CD8-positive, alpha-beta memory T cell (primary cell): ENCODE data around the gene SIGMAR1. TPM values are rescaled to one million over a fixed set of nuclear protein-coding genes. Genes with fewer than 3 reads are reported as not detected.
"Not testable (repeated sequence)": the region's sequence is repeated elsewhere in the genome, so short reads cannot be mapped to it uniquely, and the experiment has no call there.

Experiments used
- CTCF ChIA-PET: fragments of 350-600 bp; sonication (Branson Sonifier 250); formaldehyde crosslinking; loops from one replicate; lab custom pipeline; 2021; ENCODE audit warnings: antibody characterized with exemption; lab: Charles Lee
- POLR2A ChIA-PET: fragments of 350-600 bp; sonication (Branson Sonifier 250); formaldehyde crosslinking; loops from one replicate; lab custom pipeline; 2021; ENCODE audit warnings: antibody characterized with exemption; lab: Charles Lee
- DNase-seq, 5 donors: peaks; one replicate each; pipeline versions ENCODE4 v3.0.0 to v3.0.0-alpha.2; 2020 to 2022; ENCODE audit warnings: mixed read lengths in 1 of 5
- H3K27ac ChIP-seq: one replicate; pipeline ENCODE4 v1.7.0; 2013; ENCODE audit warnings: low read depth, mild to moderate bottlenecking, low read length, moderate library complexity
- H3K27me3 ChIP-seq: 2 replicates; pipeline ENCODE4 v1.7.0; 2013; ENCODE audit warnings: low read length, mild to moderate bottlenecking; ENCODE audit not compliant: insufficient read depth, poor library complexity, severe bottlenecking
- H3K36me3 ChIP-seq: 2 replicates; pipeline ENCODE4 v1.7.0; 2013; ENCODE audit warnings: mild to moderate bottlenecking, low read length, moderate library complexity; ENCODE audit not compliant: insufficient read depth
- H3K4me1 ChIP-seq: 2 replicates; pipeline ENCODE4 v1.7.0; 2013; ENCODE audit warnings: mild to moderate bottlenecking, low read length, moderate library complexity; ENCODE audit not compliant: insufficient read depth
- H3K4me3 ChIP-seq: 2 replicates; pipeline ENCODE4 v1.7.0; 2013; ENCODE audit warnings: mild to moderate bottlenecking, low read length
- H3K9me3 ChIP-seq: 2 replicates; pipeline ENCODE4 v1.7.0; 2013; ENCODE audit warnings: mild to moderate bottlenecking, low read length
- H3K27ac Mint-ChIP-seq, 8 donors: one replicate each; pipeline ENCODE4 v1.8.0; 2020 to 2021; ENCODE audit warnings: mixed read lengths in 8 of 8, mild to moderate bottlenecking in 6 of 8, inconsistent platforms in 3 of 8, moderate library complexity in 3 of 8
- H3K27me3 Mint-ChIP-seq, 2 donors: one replicate each; pipeline ENCODE4 v1.8.0; 2020 to 2021; ENCODE audit warnings: mixed read lengths in 2 of 2, mild to moderate bottlenecking in 1 of 2, moderate library complexity in 1 of 2
- H3K36me3 Mint-ChIP-seq, 3 donors: one replicate each; pipeline ENCODE4 v1.8.0; 2020 to 2021; ENCODE audit warnings: mixed read lengths in 3 of 3, inconsistent platforms in 1 of 3, mild to moderate bottlenecking in 1 of 3
- H3K4me1 Mint-ChIP-seq, 3 donors: one replicate each; pipeline ENCODE4 v1.8.0; 2020 to 2021; ENCODE audit warnings: mixed read lengths in 3 of 3, inconsistent platforms in 1 of 3, mild to moderate bottlenecking in 1 of 3
- H3K4me3 Mint-ChIP-seq, 7 donors: one replicate each; pipeline ENCODE4 v1.8.0; 2020 to 2021; ENCODE audit warnings: mixed read lengths in 7 of 7, mild to moderate bottlenecking in 6 of 7, moderate library complexity in 4 of 7, inconsistent platforms in 2 of 7
- H3K9me3 Mint-ChIP-seq, 5 donors: one replicate each; pipeline ENCODE4 v1.8.0; 2020 to 2022; ENCODE audit warnings: mixed read lengths in 5 of 5, mild to moderate bottlenecking in 3 of 5, moderate library complexity in 2 of 5, inconsistent platforms in 1 of 5
- polyA plus RNA-seq: library from polyadenylated mRNA; unstranded; fragments of 300-500 nt; fragmentation: Illumina TruSeq; gene quantifications from one replicate; pipeline ENCODE4 v1.2.3, GENCODE V29; 2021
- total RNA-seq, 2 experiments: library from RNA; stranded (reverse); gene quantifications; one replicate each; pipeline ENCODE4 v1.2.3, GENCODE V29; 2021

SIGMAR1 gene
- total and polyA plus RNA-seq, 3 experiments from 2014 or later = 95.4 to 141 (median 138) TPM

DNA sequence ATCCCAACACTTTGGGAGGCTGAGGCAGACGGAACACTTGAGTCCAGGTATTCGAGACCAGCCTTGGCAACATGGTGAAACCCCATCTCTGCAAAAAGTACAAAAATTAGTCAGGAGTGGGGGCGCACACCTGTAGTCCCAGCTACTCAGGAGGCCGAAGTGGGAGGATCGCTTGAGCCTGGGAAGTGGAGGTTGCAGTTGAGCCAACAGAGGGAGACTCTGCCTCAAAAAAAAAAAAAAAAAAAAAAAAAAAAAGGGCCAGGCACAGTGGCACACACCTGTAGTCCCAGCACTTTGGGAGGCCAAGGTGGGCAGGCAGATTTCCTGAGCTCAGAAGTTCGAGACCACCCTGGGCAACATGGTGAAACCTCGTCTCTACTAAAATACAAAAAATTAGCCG is 1.7 kb upstream of the SIGMAR1 start:
- ChIA-PET CTCF (interaction anchor here (0.7 to 9.5 kb wide), 4 partner anchors 7 to 76 kb away, joined by 3 to 141 read pairs (median 56); partner anchors contain the start of genes DCTN3, GALT and RPP25L), POLR2A (interaction anchor here (2.7 kb wide), 1 partner anchor 27 kb away, joined by 13 read pairs; the partner anchor contains the start of gene RPP25L)
- not testable (repeated sequence) for H3K4me3 Mint-ChIP-seq, H3K27me3 ChIP-seq, H3K27ac ChIP-seq, H3K36me3 ChIP-seq, H3K27me3 Mint-ChIP-seq, DNase-seq, H3K9me3 Mint-ChIP-seq, H3K4me3 ChIP-seq, H3K9me3 ChIP-seq
- peaks cover 30 to 34% (median 31%) of the 10 kb centered on the region in 3 donors for H3K4me1 Mint-ChIP-seq
- H3K27ac Mint-ChIP-seq = peak overlapping the region in 1 of 8 donors; percentile 97
- peaks cover 22% of the 10 kb centered on the region for H3K4me1 ChIP-seq
- H3K36me3 Mint-ChIP-seq = peaks cover 0 to 20% (median 0%) of the 10 kb centered on the region in 3 donors

DNA sequence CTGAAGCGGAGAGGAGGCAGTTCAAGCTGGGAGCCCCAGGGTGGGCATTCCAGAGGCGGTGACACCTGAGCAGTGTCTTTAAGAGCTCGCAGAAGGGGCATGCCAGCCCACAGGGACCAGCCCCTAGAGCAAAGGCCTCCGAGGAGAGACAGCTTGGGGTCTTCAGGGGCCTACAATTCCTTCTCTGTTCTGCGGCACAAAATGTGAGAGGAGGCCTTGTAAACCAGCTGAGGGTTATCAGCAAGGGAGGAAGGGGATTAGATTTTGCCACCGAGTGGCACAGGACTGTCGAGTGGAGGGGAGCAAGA is 505 bp upstream of the SIGMAR1 start:
- Mint-ChIP-seq H3K4me1 (peaks cover 37 to 40% (median 37%) of the 10 kb centered on the region in 3 donors), H3K27me3 (no peaks in the 10 kb centered on the region), H3K9me3 (no peaks in the 10 kb centered on the region), H3K27ac (peak overlapping the region; percentile 83 to 97 (median 96)), H3K36me3 (peaks cover 0 to 21% (median 0%) of the 10 kb centered on the region in 3 donors), H3K4me3 (peak overlapping the region; percentile 83 to 94 (median 88))
- no peak for DNase-seq
- POLR2A ChIA-PET = interaction anchor here (1.0 to 3.8 kb wide), 8 partner anchors 9 to 179 kb away, joined by 3 to 66 read pairs (median 7); partner anchors contain the start of genes DCTN3, DNAI1, FAM219A and GALT
- Histone ChIP-seq H3K27ac (peak overlapping the region; percentile 41), H3K27me3 (no peaks in the 10 kb centered on the region), H3K9me3 (no peaks in the 10 kb centered on the region), H3K4me3 (peak overlapping the region; percentile 90), H3K4me1 (peaks cover 22% of the 10 kb centered on the region), H3K36me3 (peaks cover 6% of the 10 kb centered on the region)
- CTCF ChIA-PET = interaction anchor here (0.9 to 9.5 kb wide), 13 partner anchors 8 to 273 kb away, joined by 3 to 141 read pairs (median 6); partner anchors contain the start of genes ARID3C, DCTN3, GALT and RPP25L

DNA sequence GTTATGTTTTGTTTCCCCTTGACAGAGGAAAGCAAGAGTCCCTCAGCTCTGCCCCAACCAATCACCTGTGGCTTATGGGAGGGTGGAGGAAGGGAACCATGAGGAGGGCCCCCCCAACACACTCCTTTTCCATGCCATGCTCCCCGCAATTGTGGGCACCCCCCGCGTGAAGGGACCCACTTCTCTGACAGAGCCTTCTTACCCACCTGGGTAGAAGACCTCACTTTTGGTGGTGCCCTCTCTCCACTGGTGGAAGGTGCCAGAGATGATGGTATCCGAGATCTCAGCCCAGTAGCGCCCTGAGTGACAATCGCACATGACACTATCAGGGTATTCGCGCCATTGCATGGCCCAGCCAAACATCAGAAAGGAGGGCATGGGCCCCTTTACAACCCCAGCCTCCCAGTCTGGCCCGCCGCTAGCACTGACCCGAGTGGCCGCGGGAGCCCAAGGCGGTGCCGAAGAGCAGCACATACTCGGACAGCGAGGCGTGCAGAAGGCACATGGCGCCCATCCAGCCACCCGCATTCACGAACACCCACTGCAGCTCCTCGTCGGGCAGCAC is 714 bp downstream of the SIGMAR1 start:
- Mint-ChIP-seq H3K27ac (peak overlapping the region; percentile 67 to 97 (median 86)), H3K4me3 (peak overlapping the region; percentile 83 to 94 (median 88)), H3K4me1 (peaks cover 37 to 40% (median 37%) of the 10 kb centered on the region in 3 donors), H3K9me3 (no peaks in the 10 kb centered on the region), H3K36me3 (peaks cover 0 to 21% (median 0%) of the 10 kb centered on the region in 3 donors), H3K27me3 (no peaks in the 10 kb centered on the region)
- no peaks in the 10 kb centered on the region for H3K27me3 ChIP-seq
- peak overlapping the region; percentile 90 for H3K4me3 ChIP-seq
- CTCF ChIA-PET = interaction anchor here (0.6 to 9.5 kb wide), 12 partner anchors 9 to 272 kb away, joined by 3 to 141 read pairs (median 5); partner anchors contain the start of genes DCTN3, GALT and RPP25L
- H3K4me1 ChIP-seq = peaks cover 22% of the 10 kb centered on the region
- no peak for DNase-seq
- peak overlapping the region; percentile 41 for H3K27ac ChIP-seq
- peaks cover 6% of the 10 kb centered on the region for H3K36me3 ChIP-seq
- H3K9me3 ChIP-seq = no peaks in the 10 kb centered on the region
- POLR2A ChIA-PET = interaction anchor here (0.6 to 3.8 kb wide), 8 partner anchors 10 to 1010 kb away, joined by 3 to 66 read pairs (median 7); partner anchors contain the start of genes DCTN3, DNAI1, FAM219A and GALT

DNA sequence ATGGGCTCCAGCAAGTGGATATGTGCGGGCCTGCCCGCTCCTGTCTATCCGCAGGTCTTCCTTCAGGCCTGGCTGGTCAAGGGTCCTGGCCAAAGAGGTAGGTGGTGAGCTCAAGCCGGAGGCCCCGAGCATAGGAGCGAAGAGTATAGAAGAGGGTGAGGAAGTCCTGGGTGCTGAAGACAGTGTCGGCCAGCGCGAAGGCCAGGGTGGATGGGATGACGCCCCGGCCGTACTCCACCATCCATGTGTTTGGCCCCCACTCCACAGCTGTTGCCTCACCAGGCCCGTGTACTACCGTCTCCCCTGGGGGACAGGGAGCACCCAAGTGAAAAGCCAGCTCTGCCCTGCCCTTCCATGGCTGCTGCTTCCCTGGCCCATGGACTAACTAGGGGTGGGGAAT is 2.0 kb downstream of the SIGMAR1 start:
- H3K27ac Mint-ChIP-seq = peak overlapping the region in 2 of 8 donors; percentile 48 to 67

DNA sequence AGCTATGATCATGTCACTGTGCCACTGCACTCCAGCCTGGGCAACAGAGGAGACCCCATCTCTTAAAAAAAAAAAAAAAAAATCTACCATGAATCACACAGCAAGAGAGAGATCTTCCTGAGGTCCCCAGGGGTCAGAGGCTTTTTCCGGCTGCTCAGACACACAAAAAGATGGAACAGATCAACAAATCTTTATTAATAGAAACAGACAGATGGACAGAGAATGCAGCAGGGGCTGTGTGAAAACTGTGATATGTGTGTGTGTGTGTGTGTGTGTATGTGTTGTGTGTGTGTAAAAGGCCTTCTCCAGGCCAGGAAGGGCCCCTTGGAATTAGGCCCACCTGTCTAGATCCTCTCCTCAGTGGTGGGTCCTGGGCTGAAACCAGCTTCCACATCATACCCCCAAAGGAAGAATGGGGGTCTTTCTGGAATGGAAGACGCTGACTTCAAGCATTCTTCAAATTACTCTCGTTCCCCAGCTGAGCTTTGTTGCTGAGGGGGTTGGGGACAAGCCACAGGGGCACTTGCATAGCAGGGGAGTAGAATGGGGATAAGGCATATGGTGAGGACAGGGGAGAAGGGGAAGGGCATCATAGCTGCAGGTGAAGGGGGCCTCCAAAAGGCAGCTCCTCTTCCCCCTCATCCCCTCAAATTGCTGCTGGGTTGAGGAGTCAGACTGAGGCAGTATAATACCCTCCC is 2.9 kb downstream of the SIGMAR1 start:
- Mint-ChIP-seq H3K4me3 (peak overlapping the region in 1 of 7 donors; percentile 8), H3K4me1 (peaks cover 37 to 40% (median 39%) of the 10 kb centered on the region in 3 donors), H3K27ac (peak overlapping the region in 3 of 8 donors; percentile 20 to 80 (median 38)), H3K27me3 (peaks cover 7 to 11% of the 10 kb centered on the region in 2 donors), H3K9me3 (no peaks in the 10 kb centered on the region), H3K36me3 (peaks cover 0 to 21% (median 0%) of the 10 kb centered on the region in 3 donors)
- Histone ChIP-seq H3K27me3 (no peaks in the 10 kb centered on the region), H3K27ac (no peak overlapping the region), H3K9me3 (no peaks in the 10 kb centered on the region), H3K4me1 (peaks cover 22% of the 10 kb centered on the region), H3K4me3 (no peak overlapping the region), H3K36me3 (peaks cover 6% of the 10 kb centered on the region)
- CTCF ChIA-PET = interaction anchor here (0.7 to 9.5 kb wide), 14 partner anchors 12 to 231 kb away, joined by 3 to 141 read pairs (median 14); partner anchors contain the start of genes CCL27, DCTN3, GALT and RPP25L
- POLR2A ChIA-PET = interaction anchor here (0.7 to 2.8 kb wide), 4 partner anchors 15 to 24 kb away, joined by 3 to 12 read pairs (median 6); partner anchors contain the start of genes DCTN3 and RPP25L
- DNase-seq = no peak

More for the DNA sequence above, 2.0 kb downstream of the SIGMAR1 start:
- Histone ChIP-seq H3K4me3 (no peak overlapping the region), H3K9me3 (no peaks in the 10 kb centered on the region), H3K36me3 (peaks cover 6% of the 10 kb centered on the region), H3K27ac (no peak overlapping the region), H3K4me1 (peaks cover 22% of the 10 kb centered on the region), H3K27me3 (no peaks in the 10 kb centered on the region)
- Mint-ChIP-seq H3K4me1 (peaks cover 37 to 40% (median 37%) of the 10 kb centered on the region in 3 donors), H3K4me3 (peak overlapping the region in 6 of 7 donors; percentile 23 to 63 (median 29)), H3K27me3 (peaks cover under 1 to 3% of the 10 kb centered on the region in 2 donors), H3K36me3 (peaks cover 0 to 21% (median 0%) of the 10 kb centered on the region in 3 donors), H3K9me3 (no peaks in the 10 kb centered on the region)
- ChIA-PET CTCF (interaction anchor here (1.2 to 9.5 kb wide), 12 partner anchors 11 to 232 kb away, joined by 3 to 141 read pairs (median 12); partner anchors contain the start of genes CCL27, DCTN3, GALT and RPP25L), POLR2A (interaction anchor here (2.8 to 3.8 kb wide), 2 partner anchors 12 to 15 kb away, joined by 12 to 66 read pairs; partner anchors contain the start of genes DCTN3 and GALT)
- DNase-seq = no peak

DNA sequence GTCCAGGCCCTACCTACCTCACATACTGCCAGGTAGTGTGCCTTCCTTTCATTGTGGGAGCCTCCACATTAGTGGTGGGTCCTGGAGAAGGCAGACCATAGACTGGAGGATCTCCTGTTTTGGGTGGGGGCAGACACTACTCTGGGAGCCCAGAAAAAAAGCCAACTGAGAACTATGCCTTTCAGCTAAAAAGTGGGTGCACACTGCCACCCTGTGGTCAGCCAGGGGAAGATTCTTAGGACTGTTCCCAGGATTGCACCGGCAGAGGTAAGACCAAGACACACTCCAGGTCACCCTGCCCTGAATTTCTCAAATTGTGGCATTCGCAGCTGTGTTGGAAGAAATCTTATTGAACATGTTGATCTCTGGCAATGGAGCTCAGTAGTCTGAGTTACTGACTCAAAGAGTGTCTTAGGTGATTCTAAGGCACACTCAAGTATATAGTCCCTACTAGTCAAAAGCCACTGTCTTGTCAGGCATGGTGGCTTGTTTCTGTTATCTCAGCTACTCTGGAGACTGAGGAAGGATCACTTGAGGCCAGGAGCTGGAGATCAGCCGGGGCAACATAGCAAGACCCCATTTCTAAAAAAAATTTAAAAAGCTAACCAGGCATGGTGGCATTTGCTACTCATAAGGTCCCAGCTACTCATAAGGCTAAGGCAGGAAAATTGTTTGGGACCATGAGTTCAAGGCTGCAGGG is 3.6 kb downstream of the SIGMAR1 start:
- H3K36me3 ChIP-seq = peaks cover 6% of the 10 kb centered on the region
- H3K4me1 ChIP-seq = peaks cover 27% of the 10 kb centered on the region
- H3K9me3 ChIP-seq = no peaks in the 10 kb centered on the region
- ChIA-PET POLR2A (interaction anchor here (0.7 to 2.8 kb wide), 4 partner anchors 14 to 23 kb away, joined by 3 to 12 read pairs (median 6); partner anchors contain the start of genes DCTN3 and RPP25L), CTCF (interaction anchor here (0.7 to 9.5 kb wide), 14 partner anchors 11 to 230 kb away, joined by 3 to 141 read pairs (median 14); partner anchors contain the start of genes CCL27, DCTN3, GALT and RPP25L)
- Mint-ChIP-seq H3K27me3 (peaks cover 14 to 18% of the 10 kb centered on the region in 2 donors), H3K4me1 (peaks cover 40 to 45% (median 44%) of the 10 kb centered on the region in 3 donors), H3K9me3 (no peaks in the 10 kb centered on the region), H3K27ac (peak overlapping the region in 4 of 8 donors; percentile 24 to 66 (median 58)), H3K4me3 (peak overlapping the region in 3 of 7 donors; percentile 43 to 80 (median 79)), H3K36me3 (peaks cover 0 to 21% (median 0%) of the 10 kb centered on the region in 3 donors)
- H3K27ac ChIP-seq = no peak overlapping the region
- DNase-seq = peak; percentile 58 to 82 (median 69)
- no peak overlapping the region for H3K4me3 ChIP-seq
- H3K27me3 ChIP-seq = no peaks in the 10 kb centered on the region
